PFSK-1 (cell line): ENCODE measurements around the gene LOXL3.

Experiments
- FOXP2 ChIP-seq: optimal IDR thresholded peaks from 2 replicates; pipeline ENCODE3; 2011; ENCODE audit warnings: borderline replicate concordance, control low read depth, inconsistent platforms; ENCODE audit not compliant: insufficient read depth; ENCODE audit errors: extremely low read length, extremely low read depth
- POLR2AphosphoS5 ChIP-seq: IDR thresholded peaks from 2 replicates; pipeline ENCODE4 v1.6.1; 2012; ENCODE audit warnings: low read depth, mild to moderate bottlenecking, control low read depth, low read length, moderate library complexity
- REST ChIP-seq, 2 experiments: IDR thresholded peaks; 2 replicates each; pipeline versions ENCODE4 v1.6.1 to v1.8.0; 2011 to 2012; ENCODE audit warnings: low read depth in 2 of 2, low read length in 2 of 2, control low read depth in 1 of 2, inconsistent platforms in 1 of 2, mild to moderate bottlenecking in 1 of 2, moderate library complexity in 1 of 2; ENCODE audit not compliant: insufficient read depth in 1 of 2
- SIN3A ChIP-seq: IDR thresholded peaks from 2 replicates; pipeline ENCODE4 v1.6.1; 2012; ENCODE audit warnings: mild to moderate bottlenecking, low read length, moderate library complexity, borderline replicate concordance; ENCODE audit not compliant: insufficient read depth
- TAF1 ChIP-seq: IDR thresholded peaks from 2 replicates; pipeline ENCODE4 v1.6.1; 2012; ENCODE audit warnings: low read length, control low read depth, borderline replicate concordance; ENCODE audit not compliant: insufficient read depth

- TF ChIP-seq POLR2AphosphoS5 (no peak), SIN3A (no peak), REST (IDR thresholded peaks at IDR 0.05; ENCODE audit: insufficient read depth in 1 of 2, low read depth in 2 of 2, low read length in 2 of 2) (no peak), TAF1 (no peak), FOXP2 (no peak)
Measured at GRCh38 chr2:74556831-74557370, 3.2 kb upstream of the LOXL3 start.
